Activated CD4-positive, alpha-beta T cell treated with anti-CD3 and anti-CD28 coated beads, Interleukin-2, Interleukin-4, amounts not matched to agents 100 ng/mL and 50 ng/mL, durations not matched to agents 16 hours and 8 hours (primary cell): ENCODE measurements around the gene FKBP6.
"Not testable (repeated sequence)": the region's sequence is repeated elsewhere in the genome, so short reads cannot be mapped to it uniquely, and the experiment has no call there.

Experiments
- DNase-seq: peaks from one replicate; pipeline ENCODE4 v3.0.0-alpha.2; 2020; ENCODE audit warnings: low spot score

FKBP6 gene, protein sequence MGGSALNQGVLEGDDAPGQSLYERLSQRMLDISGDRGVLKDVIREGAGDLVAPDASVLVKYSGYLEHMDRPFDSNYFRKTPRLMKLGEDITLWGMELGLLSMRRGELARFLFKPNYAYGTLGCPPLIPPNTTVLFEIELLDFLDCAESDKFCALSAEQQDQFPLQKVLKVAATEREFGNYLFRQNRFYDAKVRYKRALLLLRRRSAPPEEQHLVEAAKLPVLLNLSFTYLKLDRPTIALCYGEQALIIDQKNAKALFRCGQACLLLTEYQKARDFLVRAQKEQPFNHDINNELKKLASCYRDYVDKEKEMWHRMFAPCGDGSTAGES

DNA sequence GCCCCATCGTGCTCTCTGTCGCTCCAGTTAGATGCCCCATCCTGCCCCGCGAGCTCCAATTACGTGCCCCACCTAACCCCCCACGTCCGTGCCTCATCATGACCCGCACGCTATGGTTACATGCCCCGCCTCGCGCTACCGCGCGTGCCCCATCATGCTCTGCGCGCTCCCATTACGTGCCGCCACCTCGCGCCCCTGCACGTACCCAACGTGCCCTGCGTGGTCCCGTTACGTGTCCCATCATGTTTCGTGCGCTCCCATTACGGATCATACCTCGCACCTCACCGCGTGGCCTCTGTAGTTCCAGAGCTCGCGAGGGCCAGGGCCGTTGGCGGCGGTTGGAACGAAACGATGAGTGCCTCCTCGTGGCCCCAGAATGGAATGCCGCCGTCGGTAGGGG lies at the start of gene FKBP6, which contains the start of gene TRIM50:
Gene FKBP6, plus strand, starts transcription at position 240 of the 400 bp plus-strand sequence. CDS start 268 bp downstream, outside the sequence.
Gene TRIM50, minus strand, starts transcription at position 161 of the 400 bp plus-strand sequence. CDS start 3,295 bp downstream, outside the sequence.
- not testable (repeated sequence) for DNase-seq

DNA sequence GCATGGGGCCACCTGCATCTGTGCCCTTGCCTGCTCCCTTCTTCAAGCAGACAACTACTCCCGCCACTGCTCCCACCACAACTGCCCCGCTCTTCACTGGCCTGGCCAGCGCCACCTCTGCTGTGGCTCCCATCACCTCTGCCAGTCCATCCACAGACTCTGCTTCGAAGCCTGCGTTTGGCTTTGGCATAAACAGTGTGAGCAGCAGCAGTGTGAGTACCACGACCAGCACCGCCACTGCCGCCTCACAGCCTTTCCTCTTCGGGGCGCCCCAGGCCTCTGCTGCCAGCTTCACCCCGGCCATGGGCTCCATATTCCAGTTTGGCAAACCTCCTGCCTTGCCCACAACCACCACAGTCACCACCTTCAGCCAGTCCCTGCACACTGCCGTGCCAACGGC lies 30.7 kb upstream of the FKBP6 start:
- DNase-seq, result not testable (repeated sequence)

DNA sequence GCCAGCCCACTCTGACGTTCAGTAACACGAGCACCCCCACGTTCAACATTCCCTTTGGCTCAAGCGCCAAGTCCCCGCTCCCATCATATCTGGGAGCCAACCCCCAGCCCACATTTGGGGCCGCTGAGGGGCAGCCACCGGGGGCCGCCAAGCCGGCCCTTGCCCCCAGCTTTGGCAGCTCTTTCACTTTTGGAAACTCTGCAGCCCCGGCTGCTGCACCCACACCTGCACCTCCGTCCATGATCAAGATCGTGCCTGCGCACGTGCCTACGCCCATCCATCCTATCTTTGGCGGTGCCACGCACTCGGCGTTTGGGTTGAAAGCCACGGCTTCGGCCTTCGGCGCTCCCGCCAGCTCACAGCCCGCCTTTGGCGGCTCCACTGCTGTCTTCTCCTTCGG lies 30.3 kb upstream of the FKBP6 start:
- not testable (repeated sequence) for DNase-seq

DNA sequence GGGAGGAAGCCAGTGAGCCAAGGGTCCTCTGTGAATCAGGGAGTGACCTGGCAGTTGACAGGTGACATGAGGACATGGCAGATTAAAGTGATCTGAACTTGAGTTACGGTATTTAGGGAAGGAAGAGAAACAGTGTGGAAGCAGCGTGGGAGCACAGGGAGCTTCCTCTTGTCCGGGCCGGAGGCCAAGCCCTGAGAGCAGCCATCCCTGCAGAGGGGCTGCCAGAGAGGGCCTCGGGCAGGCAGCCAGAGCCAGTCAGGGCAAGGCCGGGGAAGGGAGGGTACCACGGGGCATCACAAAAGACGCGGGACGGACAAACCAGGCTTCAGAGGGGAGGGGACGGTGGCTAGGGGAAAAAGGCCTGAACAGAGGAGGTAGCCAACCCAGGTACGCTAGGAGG lies 28.1 kb upstream of the FKBP6 start:
- not testable (repeated sequence) for DNase-seq

DNA sequence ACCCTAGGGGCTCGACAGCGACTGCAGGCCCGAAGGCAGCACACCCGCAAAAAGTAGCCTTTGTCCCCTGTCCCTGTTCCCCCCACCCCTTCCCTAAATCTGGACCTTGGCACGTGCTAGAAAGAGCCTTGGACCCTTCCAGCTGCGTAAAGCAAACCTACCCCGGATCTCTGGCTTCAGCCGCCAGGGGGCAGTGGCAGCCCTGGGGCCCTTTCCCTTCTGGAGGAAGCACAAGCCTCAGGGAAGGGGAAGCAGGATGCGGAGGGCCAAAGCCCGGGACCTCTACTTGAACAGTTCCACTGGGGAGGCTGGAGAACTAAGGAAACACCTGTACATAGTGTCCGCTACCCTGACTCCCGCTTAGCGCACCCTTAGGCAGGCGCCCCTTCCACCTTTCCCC lies 26.9 kb upstream of the FKBP6 start:
- DNase-seq, result not testable (repeated sequence)

DNA sequence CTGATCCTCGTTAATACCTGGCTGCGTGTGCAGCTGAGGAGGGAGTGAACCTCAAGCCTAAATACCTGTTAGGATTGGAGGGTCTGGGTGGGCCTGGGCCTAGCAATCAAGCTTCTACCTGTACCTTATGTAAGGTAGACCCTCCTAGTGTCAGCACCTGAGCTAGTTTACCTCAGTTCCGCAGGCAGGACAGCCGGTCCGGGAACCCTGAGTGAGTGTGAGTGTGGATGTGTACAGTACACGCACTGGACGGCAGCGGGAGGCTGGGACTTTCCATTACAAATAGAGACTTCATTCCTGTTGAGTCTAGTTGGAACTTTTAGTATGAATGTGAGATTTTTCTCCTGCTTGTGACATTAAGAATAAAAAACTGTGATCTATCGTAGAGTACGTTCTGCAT lies 25.1 kb upstream of the FKBP6 start:
- not testable (repeated sequence) for DNase-seq

DNA sequence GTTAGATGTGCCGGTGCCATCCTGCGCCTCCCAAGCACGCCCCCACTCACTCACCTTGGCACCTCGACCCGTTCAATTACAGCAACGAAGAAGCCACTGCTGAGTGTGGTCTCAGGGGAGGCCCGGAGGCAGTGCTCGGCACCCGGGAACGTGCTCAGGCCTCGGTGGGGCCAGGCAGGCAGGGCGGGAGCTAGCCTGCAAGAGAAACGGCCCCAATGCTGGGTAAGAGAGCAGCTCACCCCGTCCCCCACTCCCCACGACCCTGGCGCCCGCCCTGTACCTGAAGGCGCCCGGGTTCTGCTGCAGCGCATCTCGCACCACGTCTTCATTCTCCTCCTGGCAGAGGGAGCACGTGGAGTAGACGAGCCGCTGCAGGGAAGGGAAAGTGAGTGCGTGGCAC lies 24.4 kb upstream of the FKBP6 start:
- DNase-seq, result no peak

DNA sequence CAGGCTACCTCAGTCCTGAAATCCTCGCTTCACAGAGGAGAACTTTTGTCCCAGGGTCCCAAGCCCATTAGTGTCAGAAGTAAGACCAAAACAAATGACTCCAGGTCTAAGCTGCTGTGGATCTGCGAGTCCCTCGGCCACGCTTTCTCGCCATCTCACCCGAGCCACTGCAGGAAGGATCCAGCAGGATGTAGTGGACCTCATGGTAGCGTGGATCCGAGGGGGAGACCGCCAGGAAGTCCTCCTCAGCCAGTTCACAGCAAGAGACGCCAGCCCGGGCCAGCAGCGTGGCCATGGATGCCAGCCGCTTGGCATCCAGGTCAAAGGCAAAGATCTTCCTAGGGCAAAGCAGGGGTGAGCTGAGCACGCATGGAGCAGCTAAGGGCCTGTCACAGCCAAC lies 23.9 kb upstream of the FKBP6 start:
- no peak for DNase-seq

DNA sequence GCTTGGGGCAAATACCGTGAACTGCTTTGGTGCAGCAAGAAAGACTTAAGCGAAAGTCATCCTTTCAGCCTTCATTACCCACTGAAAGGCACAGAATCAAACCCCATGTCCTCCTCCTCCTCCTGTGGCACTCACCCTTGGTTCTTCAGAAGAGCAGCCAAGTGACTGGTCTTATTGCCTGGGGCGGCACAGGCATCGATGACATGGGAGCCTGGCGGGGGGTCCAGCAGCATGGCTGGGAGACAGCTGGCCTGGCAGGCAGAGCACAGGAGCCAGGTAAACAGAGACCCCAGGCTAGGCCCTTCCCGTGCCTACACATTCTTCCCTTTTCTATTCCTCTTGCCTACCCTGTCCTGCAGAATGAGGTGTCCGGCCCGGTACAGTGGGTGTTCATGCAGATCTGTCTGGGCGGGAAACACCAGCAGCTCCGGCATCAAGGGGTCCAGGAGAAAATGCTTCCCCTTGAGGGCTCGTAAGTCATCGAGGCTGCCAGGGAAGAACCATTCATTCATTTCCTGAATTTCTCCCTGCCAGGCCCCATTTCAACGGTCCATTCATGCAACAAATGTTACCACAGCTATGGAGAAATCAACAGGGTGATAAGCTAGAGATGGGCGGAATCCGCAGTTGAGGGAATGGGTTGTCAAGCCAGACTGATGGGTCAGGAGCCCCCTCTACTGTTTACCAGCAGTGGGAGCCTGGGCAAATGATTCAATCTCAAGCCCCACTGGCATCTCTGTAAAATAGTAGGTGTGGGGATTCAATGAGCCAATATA lies 23.2 kb upstream of the FKBP6 start:
- DNase-seq, result not testable (repeated sequence)

DNA sequence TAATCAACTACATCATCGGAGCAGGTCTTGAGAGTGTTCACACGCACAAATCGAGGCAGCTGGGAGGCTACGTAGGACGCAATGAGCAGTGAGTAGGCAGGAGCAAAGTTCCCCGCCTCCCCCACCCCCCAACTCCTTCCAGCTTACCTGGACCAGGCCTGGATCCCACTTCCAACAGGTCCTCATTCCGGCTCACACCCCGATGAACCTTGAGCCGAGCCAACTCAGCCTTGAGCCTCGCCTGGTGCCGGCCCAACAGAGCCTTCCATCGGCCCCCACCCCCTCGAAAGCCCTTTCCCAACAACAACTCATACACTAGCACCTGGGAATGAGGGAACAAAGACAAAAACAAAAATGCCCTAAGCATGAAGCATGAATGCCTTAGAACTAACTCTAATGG lies 20.5 kb upstream of the FKBP6 start:
- no peak for DNase-seq

DNA sequence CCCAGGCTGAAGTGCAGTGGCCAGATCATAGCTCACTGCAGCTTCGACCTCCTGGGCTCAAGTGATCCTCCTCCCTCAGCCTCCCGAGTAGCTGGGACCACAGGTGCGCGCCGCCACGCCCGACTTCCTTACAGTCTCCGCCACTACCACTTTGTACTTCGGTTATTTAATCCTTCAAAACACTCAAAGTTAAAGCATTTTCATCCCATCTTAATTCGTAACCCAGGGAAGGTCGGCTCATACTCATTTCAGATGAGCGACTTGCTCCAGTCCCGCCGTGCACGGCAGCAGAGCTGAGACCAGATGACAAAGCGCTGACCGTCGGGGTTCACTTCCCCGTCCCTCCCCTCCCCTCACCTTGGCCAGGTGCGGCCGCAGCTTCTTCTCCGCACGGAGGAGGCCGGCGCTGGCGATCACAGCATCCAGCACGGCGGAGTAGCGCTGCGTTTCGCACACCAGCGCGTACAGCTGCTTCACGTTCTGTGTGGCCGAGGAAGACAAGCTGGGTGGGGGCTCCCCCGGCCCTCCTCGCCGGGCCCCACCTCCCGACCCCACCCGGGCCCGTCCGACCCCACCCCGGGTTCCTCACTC lies 19.8 kb upstream of the FKBP6 start:
- DNase-seq, result no peak

DNA sequence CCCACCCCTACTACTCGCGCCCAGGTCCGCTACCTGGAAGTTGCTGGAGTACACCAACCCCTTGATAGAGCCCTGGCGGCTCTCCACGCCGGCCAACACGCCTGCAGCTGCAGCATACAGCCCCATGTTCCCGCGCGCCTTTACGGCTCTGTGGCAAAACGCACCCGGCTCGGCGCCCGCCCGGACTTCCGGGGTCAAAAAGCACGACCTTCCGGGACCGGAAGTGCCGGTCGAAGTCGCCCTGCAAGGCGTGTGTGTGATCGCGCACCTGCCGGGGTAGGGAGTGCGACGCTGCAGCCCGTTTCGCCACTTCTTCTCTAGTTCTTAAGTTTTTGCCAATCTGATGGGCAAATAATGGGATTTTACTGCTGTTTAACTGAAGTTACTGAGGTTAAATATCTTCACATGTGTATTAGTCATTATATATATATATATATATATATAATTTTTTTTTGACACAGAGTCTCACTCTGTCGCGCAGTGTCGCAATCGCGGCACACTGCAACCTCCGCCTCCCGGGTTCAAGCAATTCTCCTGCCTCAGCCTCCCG lies 19.2 kb upstream of the FKBP6 start, which contains the start of gene NSUN5:
Gene NSUN5, minus strand, starts transcription at position 162 of the 550 bp plus-strand sequence. Its CDS starts 36 bp downstream, at position 126.
- peak; percentile 94 for DNase-seq

DNA sequence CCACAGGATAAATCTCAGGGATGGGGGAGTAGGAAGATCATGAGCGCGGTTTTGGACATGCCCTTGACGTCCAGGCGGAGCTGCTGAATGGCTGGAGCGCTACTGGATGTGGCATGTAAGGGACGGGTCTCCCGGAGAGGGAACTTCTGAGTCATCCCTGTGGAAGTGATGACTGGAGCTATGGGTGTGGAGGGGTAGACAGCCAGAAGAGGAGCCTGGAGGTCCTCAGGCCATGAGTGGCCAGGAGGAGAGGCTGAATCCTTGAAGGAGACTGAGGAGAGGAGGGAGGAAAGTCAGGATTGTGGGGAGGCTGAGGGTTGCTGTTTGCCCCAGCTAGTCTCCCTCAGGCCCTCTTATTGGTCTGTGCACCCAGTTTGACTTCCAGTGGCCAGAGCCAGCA lies 16.5 kb upstream of the FKBP6 start:
- not testable (repeated sequence) for DNase-seq

DNA sequence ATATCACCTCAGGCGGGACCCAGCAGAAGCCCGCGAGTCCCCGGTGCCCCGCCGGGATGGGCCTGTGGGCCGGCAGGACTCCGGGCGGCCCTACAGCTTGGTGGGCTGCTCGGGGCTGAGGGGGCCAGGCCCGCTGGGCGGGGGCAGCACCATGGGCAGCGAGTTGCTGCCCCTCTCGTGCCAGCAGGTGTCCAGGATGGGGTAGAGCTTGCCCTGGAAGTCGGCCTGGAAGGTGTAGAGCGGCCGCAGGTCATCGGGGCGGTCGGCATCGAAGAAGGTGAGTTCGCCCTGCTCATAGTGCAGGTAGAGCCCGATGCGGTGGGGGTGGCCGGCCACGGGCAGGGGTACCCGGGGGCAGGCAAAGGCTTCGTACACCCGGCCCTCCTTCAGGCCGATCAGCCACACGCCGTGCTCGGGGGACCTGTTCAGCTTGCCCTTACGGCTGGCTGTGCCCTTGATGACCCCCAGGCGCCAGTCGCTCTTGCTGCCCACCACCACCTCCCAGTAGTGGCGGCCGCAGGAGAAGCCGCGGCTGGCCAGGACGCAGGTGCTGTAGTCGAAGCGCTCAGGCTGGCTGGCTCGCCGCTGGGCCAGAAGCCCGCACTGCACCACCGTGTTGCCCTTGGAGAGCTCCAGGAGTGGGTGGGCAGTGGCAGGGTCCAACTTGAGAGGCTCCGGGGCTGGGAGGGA lies 15.0 kb upstream of the FKBP6 start:
- DNase-seq, result no peak

DNA sequence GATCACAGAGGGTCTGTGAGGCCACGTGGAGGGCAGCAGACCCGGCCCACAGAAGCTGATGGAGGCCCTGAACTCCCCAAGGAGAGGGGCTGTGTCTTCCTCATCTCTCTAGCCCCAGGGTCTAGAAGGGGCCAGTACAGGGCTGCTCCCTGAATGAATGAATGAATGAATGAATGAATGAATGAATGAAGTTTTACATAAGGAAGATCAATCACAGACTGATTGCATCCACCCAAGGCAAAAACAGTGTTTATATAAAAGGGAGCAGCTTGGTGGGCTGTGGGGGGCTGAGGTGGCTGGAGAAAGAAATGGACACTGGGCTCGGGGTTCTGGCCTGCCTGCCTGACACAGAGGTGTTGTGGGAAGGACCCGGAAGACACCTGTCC lies 14.4 kb upstream of the FKBP6 start:
- DNase-seq, result no peak

DNA sequence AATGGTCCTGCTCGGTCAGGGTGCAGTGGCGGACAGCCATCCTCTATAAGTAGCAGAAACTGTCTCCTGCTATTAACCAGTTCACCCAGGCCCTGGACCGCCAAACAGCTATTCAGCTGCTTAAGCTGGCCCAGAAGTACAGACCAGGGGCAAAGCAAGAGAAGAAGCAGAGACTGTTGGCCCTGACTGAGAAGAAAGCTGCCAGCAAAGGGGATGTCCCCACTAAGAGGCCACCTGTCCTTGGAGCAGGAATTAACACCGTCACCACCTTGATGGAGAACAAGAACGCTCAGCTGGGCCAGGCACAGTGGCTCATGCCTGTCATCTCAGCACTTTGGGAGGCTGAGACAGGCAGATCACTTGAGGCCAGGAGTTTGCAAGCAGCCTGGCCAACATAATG lies 13.7 kb upstream of the FKBP6 start:
- no peak for DNase-seq

DNA sequence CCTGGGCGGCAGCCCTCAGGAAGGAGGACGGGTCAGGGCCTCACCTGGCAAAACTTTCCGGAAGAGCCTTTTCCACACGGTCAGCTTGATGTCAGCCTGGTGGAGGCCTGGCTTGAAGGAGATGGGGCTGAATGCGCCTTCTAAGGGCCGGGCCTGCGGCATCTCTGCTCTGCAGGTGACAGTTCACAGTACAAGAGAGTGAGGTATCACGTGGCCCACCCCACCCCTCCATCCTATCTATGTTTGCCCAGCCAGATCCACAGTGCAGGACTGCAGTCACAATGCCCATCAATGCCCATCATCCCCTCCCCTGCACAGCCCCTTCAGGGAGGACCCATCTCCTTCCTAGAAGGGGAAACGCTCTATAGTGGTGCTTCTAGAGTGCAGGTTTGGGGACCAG lies 11.4 kb upstream of the FKBP6 start:
- no peak for DNase-seq

DNA sequence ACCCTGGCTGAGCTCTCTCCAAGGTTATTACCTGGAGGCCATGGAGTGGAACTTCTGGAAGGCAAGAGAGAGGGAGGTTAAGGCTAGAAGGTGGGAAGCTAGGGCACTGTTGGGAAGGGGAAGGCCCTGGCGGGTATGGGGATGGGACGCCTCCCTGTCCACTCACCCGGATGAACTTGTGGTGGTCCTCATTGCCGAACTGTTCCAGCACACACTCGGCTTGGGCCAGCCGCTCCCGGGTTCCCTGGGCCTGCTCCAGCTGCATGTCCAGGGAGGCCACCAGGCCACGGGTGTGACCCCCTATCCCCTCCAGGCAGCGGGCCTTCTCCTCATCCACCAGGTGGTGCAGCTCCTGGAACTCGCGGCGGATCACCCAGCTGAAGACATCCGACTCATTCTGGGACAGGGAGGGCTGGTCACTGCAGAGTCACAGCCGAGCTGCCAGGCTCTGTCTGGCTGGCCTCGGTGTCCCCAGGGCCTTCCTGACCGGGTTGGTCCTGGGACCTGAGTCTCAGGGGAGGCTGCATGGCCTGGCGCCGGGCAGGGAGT lies 9.2 kb upstream of the FKBP6 start:
- DNase-seq, result not testable (repeated sequence)

DNA sequence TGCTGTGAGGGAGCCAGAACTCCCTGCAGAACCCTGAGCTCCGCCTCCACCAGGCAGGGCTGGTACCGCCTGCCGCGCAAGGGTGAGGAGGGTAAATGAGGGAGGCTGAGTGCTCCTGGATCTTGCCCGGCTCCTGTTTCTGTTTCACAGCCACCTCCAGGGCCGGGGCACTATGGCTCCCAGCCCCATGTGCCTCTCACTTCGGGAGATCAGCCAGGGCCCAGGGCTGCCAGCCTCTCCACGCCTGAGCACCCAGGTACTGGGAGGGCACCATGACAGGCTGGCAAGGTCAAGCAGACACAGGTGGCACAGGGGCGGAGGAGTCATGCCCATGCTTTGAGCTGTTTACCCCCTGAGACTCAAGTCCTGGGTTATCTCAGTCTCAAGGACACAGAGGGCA lies 8.4 kb upstream of the FKBP6 start:
- not testable (repeated sequence) for DNase-seq

DNA sequence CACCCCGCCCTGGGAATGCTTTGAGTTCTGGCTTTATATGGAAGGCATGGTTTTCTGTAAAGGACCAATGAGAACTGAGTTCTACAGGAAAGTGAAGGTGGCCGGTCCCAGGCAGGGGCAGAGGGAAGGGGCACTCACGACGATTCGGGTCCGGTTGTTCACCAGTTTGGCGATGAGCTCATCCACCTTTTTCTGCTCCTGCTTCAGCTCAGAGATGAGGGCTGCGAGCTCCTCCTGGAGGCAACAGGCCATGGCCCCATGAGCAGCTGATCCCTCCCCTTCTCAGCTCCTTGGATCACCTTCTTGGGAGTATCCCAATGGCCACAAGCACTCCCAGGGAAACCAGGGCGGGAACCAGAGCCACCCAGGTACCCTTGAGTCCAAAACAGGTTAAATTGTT lies 8.0 kb upstream of the FKBP6 start:
- not testable (repeated sequence) for DNase-seq

DNA sequence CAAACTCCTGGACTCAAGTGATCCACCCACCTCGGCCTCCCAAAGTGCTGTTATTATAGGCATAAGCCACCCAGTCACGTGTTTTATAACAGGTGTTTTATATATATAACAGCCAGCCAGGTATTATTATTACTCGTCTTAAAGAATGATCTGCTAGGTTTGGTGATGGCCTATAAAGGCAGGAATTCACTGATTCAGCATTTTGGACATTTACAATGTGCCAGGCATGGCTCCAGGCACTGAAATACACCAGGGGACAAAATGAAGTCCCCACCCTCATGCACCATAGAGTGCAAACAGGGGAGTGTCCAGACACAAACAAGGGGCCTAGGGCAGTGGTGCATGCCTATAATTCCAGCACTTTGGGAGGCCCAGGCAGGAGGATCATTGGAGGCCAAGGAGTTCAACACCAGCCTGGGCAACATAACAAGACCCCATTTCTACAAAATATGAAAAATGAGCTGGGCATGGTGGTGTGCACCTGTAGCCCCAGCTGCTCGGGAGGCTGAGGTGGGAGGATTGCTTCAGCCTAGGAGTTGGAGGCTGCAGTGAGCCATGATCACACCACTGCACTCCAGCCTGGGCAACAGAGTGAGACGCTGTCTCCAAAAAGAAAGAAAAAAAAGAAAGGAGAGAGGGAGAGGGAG lies 4.4 kb upstream of the FKBP6 start:
- DNase-seq, result not testable (repeated sequence)
